ENCODE results near the gene MAD1L1. TPM values are rescaled to one million over a fixed set of nuclear protein-coding genes. Genes with fewer than 3 reads are reported as not detected.
"Not testable (repeated sequence)": the region's sequence is repeated elsewhere in the genome, so short reads cannot be mapped to it uniquely, and the experiment has no call there.

Gene MAD1L1
- total RNA-seq, 1 donor: 57.9 TPM

GRCh38 chr7:1937252-1937605 lies 295.5 kb downstream of the MAD1L1 start:
- DNase-seq (ENCODE audit: low read depth in 2 of 3, low spot score in 2 of 3): no peak

GRCh38 chr7:1936531-1937251 lies 296.1 kb downstream of the MAD1L1 start:
- DNase-seq (ENCODE audit: low read depth in 2 of 3, low spot score in 2 of 3): no peak

- DNase-seq (ENCODE audit: low read depth in 2 of 3, low spot score in 2 of 3): no peak
These were observed 296.8 kb downstream of the MAD1L1 start for GRCh38 chr7:1936006-1936310.

- no peak for DNase-seq (ENCODE audit: low read depth in 2 of 3, low spot score in 2 of 3)
These were observed 297.4 kb downstream of the MAD1L1 start for GRCh38 chr7:1935176-1936005.

- DNase-seq (ENCODE audit: low read depth in 2 of 3, low spot score in 2 of 3): no peak
These were observed 298.0 kb downstream of the MAD1L1 start for GRCh38 chr7:1934756-1935155.

GRCh38 chr7:1934017-1934416 lies 298.7 kb downstream of the MAD1L1 start:
- no peak for DNase-seq (ENCODE audit: low read depth in 2 of 3, low spot score in 2 of 3)

GRCh38 chr7:1933066-1933750 lies 299.5 kb downstream of the MAD1L1 start:
- no peak for DNase-seq (ENCODE audit: low read depth in 2 of 3, low spot score in 2 of 3)

- no peak for DNase-seq (ENCODE audit: low read depth in 2 of 3, low spot score in 2 of 3)
These were observed 300.8 kb downstream of the MAD1L1 start for GRCh38 chr7:1931951-1932270.

- no peak for DNase-seq (ENCODE audit: low read depth in 2 of 3, low spot score in 2 of 3)
These were observed 301.3 kb downstream of the MAD1L1 start for GRCh38 chr7:1931256-1931950.

- no peak for DNase-seq (ENCODE audit: low read depth in 2 of 3, low spot score in 2 of 3)
These were observed 302.2 kb downstream of the MAD1L1 start for GRCh38 chr7:1930381-1931065.

GRCh38 chr7:1929349-1929925 lies 303.3 kb downstream of the MAD1L1 start:
- not testable (repeated sequence) for DNase-seq (ENCODE audit: low read depth in 2 of 3, low spot score in 2 of 3)

- DNase-seq (ENCODE audit: low read depth in 2 of 3, low spot score in 2 of 3): no peak
These were observed 303.9 kb downstream of the MAD1L1 start for GRCh38 chr7:1928645-1929348.

- DNase-seq (ENCODE audit: low read depth in 2 of 3, low spot score in 2 of 3): no peak
These were observed 304.7 kb downstream of the MAD1L1 start for GRCh38 chr7:1927937-1928644.

- no peak for DNase-seq (ENCODE audit: low read depth in 2 of 3, low spot score in 2 of 3)
These were observed 305.8 kb downstream of the MAD1L1 start for GRCh38 chr7:1926908-1927306.

- DNase-seq (ENCODE audit: low read depth in 2 of 3, low spot score in 2 of 3): peak in 1 of 3 donors; percentile 14
These were observed 306.5 kb downstream of the MAD1L1 start for GRCh38 chr7:1925973-1926907.

GRCh38 chr7:1925349-1925748 lies 307.4 kb downstream of the MAD1L1 start:
- peak in 1 of 3 donors; percentile 32 for DNase-seq (ENCODE audit: low read depth in 2 of 3, low spot score in 2 of 3)

GRCh38 chr7:1924258-1924817 lies 308.4 kb downstream of the MAD1L1 start:
- no peak for DNase-seq (ENCODE audit: low read depth in 2 of 3, low spot score in 2 of 3)

Data from hematopoietic multipotent progenitor cell (in vitro differentiated cells).